IMR-90 (cell line): Measurements from ENCODE around the gene TACC3.

Experiments
- CHD1 ChIP-seq: IDR thresholded peaks from 2 replicates; pipeline ENCODE4 v1.6.1; 2012; ENCODE audit warnings: low read depth, low read length, improper control_type of control experiment
- CTCF ChIP-seq: conservative IDR thresholded peaks from 2 replicates; pipeline ENCODE4 v1.5.1; 2012; ENCODE audit warnings: mild to moderate bottlenecking, low read depth, low read length, improper control_type of control experiment
- FOS ChIP-seq: fragments of 150-350 bp; IDR thresholded peaks from 2 replicates; pipeline ENCODE4 v1.6.1; 2016; ENCODE audit warnings: low read depth, low read length
- MAFK ChIP-seq: IDR thresholded peaks from 2 replicates; pipeline ENCODE4 v1.6.1; 2012; ENCODE audit warnings: low read depth, low read length, improper control_type of control experiment
- POLR2A ChIP-seq: IDR thresholded peaks from 2 replicates; pipeline ENCODE4 v1.6.1; 2012; ENCODE audit warnings: mild to moderate bottlenecking, low read depth, low read length
- RAD21 ChIP-seq: IDR thresholded peaks from 2 replicates; pipeline ENCODE4 v1.6.1; 2012; ENCODE audit warnings: low read length, improper control_type of control experiment
- RFX5 ChIP-seq: IDR thresholded peaks from 2 replicates; pipeline ENCODE4 v1.8.0; 2012; ENCODE audit warnings: low read depth, mild to moderate bottlenecking, low read length, moderate library complexity
- USF2 ChIP-seq: fragments of 150-350 bp; IDR thresholded peaks from 2 replicates; pipeline ENCODE4 v1.6.1; 2017; ENCODE audit warnings: mild to moderate bottlenecking, antibody characterized with exemption, low read length, low read depth

- no peak for TF ChIP-seq CHD1
- TF ChIP-seq CTCF, result no peak
- no peak for TF ChIP-seq RAD21
- TF ChIP-seq POLR2A, result no peak
- TF ChIP-seq FOS, result no peak
- no peak for TF ChIP-seq USF2
- no peak for TF ChIP-seq MAFK
- no peak for TF ChIP-seq RFX5
Observed at GRCh38 chr4:1772853-1773538, 51.7 kb downstream of the TACC3 start.
